Osteoblast (primary cell): ENCODE measurements around the gene TCF4. TPM values are rescaled to one million over a fixed set of nuclear protein-coding genes. Genes with fewer than 3 reads are reported as not detected.

Experiments
- DNase-seq: peaks from one replicate; pipeline ENCODE4 v3.0.0; 2011; ENCODE audit warnings: low spot score, mixed read lengths; ENCODE audit not compliant: insufficient read length; ENCODE audit errors: missing footprints
- H2AFZ ChIP-seq: 2 replicates; pipeline ENCODE4 v1.6.0; 2011; ENCODE audit warnings: mild to moderate bottlenecking, low read length
- H3K27ac ChIP-seq: 2 replicates; pipeline ENCODE4 v1.5.1; 2011; ENCODE audit warnings: mild to moderate bottlenecking, low read depth, low read length, moderate library complexity
- H3K27me3 ChIP-seq: 2 replicates; pipeline ENCODE4 v1.6.0; 2012; ENCODE audit warnings: mild to moderate bottlenecking, control low read depth, inconsistent platforms, low read length, moderate library complexity; ENCODE audit not compliant: insufficient read depth
- H3K36me3 ChIP-seq: 2 replicates; pipeline ENCODE4 v1.5.1; 2011; ENCODE audit warnings: mild to moderate bottlenecking, low read length, control low read depth, moderate library complexity; ENCODE audit not compliant: insufficient read depth
- H3K4me1 ChIP-seq: 2 replicates; pipeline ENCODE4 v1.5.1; 2011; ENCODE audit warnings: mild to moderate bottlenecking, low read length, control low read depth, moderate library complexity; ENCODE audit not compliant: insufficient read depth
- H3K4me2 ChIP-seq: 2 replicates; pipeline ENCODE4 v1.6.0; 2011; ENCODE audit warnings: mild to moderate bottlenecking, low read length; ENCODE audit not compliant: insufficient read depth
- H3K4me3 ChIP-seq: fragments of 200-600 bp; sonication (generic); 3 replicates; pipeline ENCODE4 v1.5.1; 2012; ENCODE audit warnings: mild to moderate bottlenecking, low read length, inconsistent platforms; ENCODE audit not compliant: insufficient read depth
- H3K79me2 ChIP-seq: 2 replicates; pipeline ENCODE4 v1.6.0; 2012; ENCODE audit warnings: mild to moderate bottlenecking, low read length, control low read depth, inconsistent platforms; ENCODE audit not compliant: insufficient read depth
- H3K9me3 ChIP-seq: 2 replicates; pipeline ENCODE4 v1.5.1; 2011; ENCODE audit warnings: low read depth, low read length, control low read depth
- H4K20me1 ChIP-seq: 2 replicates; pipeline ENCODE4 v1.6.0; 2012; ENCODE audit warnings: mild to moderate bottlenecking, low read length, control low read depth; ENCODE audit not compliant: insufficient read depth
- CTCF ChIP-seq: IDR thresholded peaks from 2 replicates; pipeline ENCODE4 v1.5.1; 2011; ENCODE audit warnings: mild to moderate bottlenecking, low read depth, low read length, moderate library complexity; ENCODE audit errors: extremely low read depth
- total RNA-seq: library from RNA; depleted of rRNA; stranded (reverse); fragments of >200 nt; gene quantifications from 2 replicates; pipeline ENCODE4 v1.2.3, GENCODE V29; 2012

TCF4 gene
- total RNA-seq, 1 donor: 87.2 TPM

DNA sequence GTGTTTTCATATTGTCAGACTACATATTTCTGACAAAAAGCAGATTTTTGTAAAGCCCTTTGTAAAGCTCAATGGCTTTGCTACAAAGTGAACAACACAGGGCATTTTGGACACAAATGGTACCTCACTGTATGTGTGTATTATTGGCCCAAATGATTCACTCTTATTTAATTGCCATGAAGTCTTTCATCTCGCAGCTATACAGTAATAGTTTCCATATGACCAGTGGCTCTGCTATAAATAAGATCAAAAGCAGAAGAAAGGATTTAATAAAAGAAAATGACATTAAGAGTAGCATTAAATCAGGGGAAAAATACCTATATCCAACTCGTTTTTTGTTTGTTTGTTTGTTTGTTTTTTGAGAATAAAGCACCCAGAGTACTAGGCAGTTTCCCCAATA lies 344.7 kb downstream of the TCF4 start:
- Histone ChIP-seq H2AFZ (no peak overlapping the region), H3K4me2 (peak overlapping the region; percentile 73), H4K20me1 (no peaks in the 10 kb centered on the region), H3K36me3 (no peaks in the 10 kb centered on the region), H3K27me3 (no peaks in the 10 kb centered on the region), H3K4me3 (no peak overlapping the region), H3K79me2 (no peaks in the 10 kb centered on the region), H3K9me3 (no peaks in the 10 kb centered on the region), H3K27ac (peak overlapping the region; percentile 14), H3K4me1 (peaks cover 39% of the 10 kb centered on the region)
- no peak for DNase-seq
- no peak for TF ChIP-seq CTCF

DNA sequence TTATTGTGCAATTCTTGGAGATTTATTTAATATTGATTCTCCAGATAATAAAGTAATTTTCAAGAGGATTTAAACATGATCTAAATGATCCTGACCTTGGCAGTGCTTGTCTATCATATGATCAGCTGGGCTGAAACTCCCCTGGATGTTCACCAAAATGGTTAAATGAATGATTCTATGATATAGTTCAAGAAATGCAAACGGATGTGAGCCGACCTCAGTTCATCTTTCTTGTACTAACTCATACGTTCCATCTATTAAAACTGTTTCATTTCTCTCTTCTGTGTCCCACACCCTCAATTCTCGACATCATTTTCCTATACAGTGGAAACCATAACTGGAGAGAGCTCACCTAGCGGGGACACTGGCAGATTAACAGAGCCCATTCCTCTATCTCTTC lies 347.0 kb downstream of the TCF4 start:
- no peaks in the 10 kb centered on the region for H4K20me1 ChIP-seq
- H3K27me3 ChIP-seq: no peaks in the 10 kb centered on the region
- H3K4me1 ChIP-seq: peaks cover 33% of the 10 kb centered on the region
- no peak overlapping the region for H3K27ac ChIP-seq
- H3K4me2 ChIP-seq: no peak overlapping the region
- no peaks in the 10 kb centered on the region for H3K36me3 ChIP-seq
- H2AFZ ChIP-seq: no peak overlapping the region
- DNase-seq: no peak
- H3K9me3 ChIP-seq: no peaks in the 10 kb centered on the region
- no peak for TF ChIP-seq CTCF
- H3K79me2 ChIP-seq: no peaks in the 10 kb centered on the region
- H3K4me3 ChIP-seq: no peak overlapping the region

GRCh38 chr18:55239740-55240139 lies 348.3 kb downstream of the TCF4 start:
- H4K20me1 ChIP-seq: no peaks in the 10 kb centered on the region
- H3K4me1 ChIP-seq: peaks cover 25% of the 10 kb centered on the region
- H3K4me2 ChIP-seq: no peak overlapping the region
- no peak for TF ChIP-seq CTCF
- no peak overlapping the region for H3K4me3 ChIP-seq
- H3K27me3 ChIP-seq: no peaks in the 10 kb centered on the region
- H3K27ac ChIP-seq: no peak overlapping the region
- no peak overlapping the region for H2AFZ ChIP-seq
- H3K9me3 ChIP-seq: no peaks in the 10 kb centered on the region
- no peaks in the 10 kb centered on the region for H3K79me2 ChIP-seq
- no peaks in the 10 kb centered on the region for H3K36me3 ChIP-seq
- DNase-seq: no peak

DNA sequence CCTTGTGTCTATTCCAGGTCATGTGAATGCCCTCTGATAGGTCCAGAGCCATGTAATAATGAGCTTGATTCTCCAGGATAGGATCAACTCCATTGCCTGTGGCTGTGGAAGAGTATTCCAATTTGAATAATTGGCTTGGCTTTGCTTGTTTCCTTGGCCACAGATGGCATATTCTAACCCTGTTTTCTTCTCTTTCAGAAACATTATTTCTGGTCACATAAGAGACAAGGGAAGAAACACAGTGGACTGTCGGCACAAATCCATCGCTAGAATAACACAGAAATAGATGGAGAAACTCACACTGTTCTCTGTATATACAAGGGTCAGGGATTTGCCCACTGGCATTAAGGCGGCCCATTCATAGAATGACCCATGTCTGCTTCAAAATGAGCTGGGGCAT lies 350.3 kb downstream of the TCF4 start:
- H3K4me1 ChIP-seq: peaks cover 15% of the 10 kb centered on the region
- H3K4me2 ChIP-seq: no peak overlapping the region
- no peak overlapping the region for H3K27ac ChIP-seq
- DNase-seq: no peak
- no peak overlapping the region for H2AFZ ChIP-seq
- no peak overlapping the region for H3K4me3 ChIP-seq
- no peaks in the 10 kb centered on the region for H3K27me3 ChIP-seq
- no peaks in the 10 kb centered on the region for H3K79me2 ChIP-seq
- TF ChIP-seq CTCF: no peak
- H3K36me3 ChIP-seq: peaks cover 7% of the 10 kb centered on the region
- H3K9me3 ChIP-seq: no peaks in the 10 kb centered on the region
- H4K20me1 ChIP-seq: peaks cover 3% of the 10 kb centered on the region
